Activated CD4-positive, alpha-beta T cell treated with anti-CD3 and anti-CD28 coated beads for 36 hours (primary cell): Measurements from ENCODE around the gene SIGLEC15. TPM values are rescaled to one million over a fixed set of nuclear protein-coding genes. Genes with fewer than 3 reads are reported as not detected.
"Not testable (repeated sequence)": the region's sequence is repeated elsewhere in the genome, so short reads cannot be mapped to it uniquely, and the experiment has no call there.

Source experiments
- ATAC-seq: fragments of 200-7000 bp; cut with Tn5 transposase; one replicate; pipeline ENCODE4 v1.10.0; 2021; ENCODE audit warnings: mild to moderate bottlenecking, moderate library complexity
- CTCF ChIA-PET: fragments of 350-600 bp; sonication (Branson Sonifier 250); formaldehyde crosslinking; loops from one replicate; lab custom pipeline; 2021; ENCODE audit warnings: antibody characterized with exemption; lab: Charles Lee
- POLR2A ChIA-PET: fragments of 350-600 bp; sonication (Branson Sonifier 250); formaldehyde crosslinking; loops from one replicate; lab custom pipeline; 2021; ENCODE audit warnings: antibody characterized with exemption, inconsistent platforms; lab: Charles Lee
- DNase-seq: peaks from one replicate; pipeline ENCODE4 v3.0.0-alpha.2; 2020
- H3K27ac Mint-ChIP-seq: one replicate; pipeline ENCODE4 v1.8.0; 2021; ENCODE audit warnings: mixed read lengths
- H3K27me3 Mint-ChIP-seq: one replicate; pipeline ENCODE4 v1.8.0; 2021; ENCODE audit warnings: mixed read lengths
- H3K36me3 Mint-ChIP-seq: one replicate; pipeline ENCODE4 v1.8.0; 2021; ENCODE audit warnings: low read depth, mixed read lengths
- H3K4me1 Mint-ChIP-seq: one replicate; pipeline ENCODE4 v1.8.0; 2021; ENCODE audit warnings: mixed read lengths
- H3K4me3 Mint-ChIP-seq: one replicate; pipeline ENCODE4 v1.8.0; 2021; ENCODE audit warnings: mild to moderate bottlenecking, moderate library complexity, mixed read lengths
- H3K9me3 Mint-ChIP-seq: one replicate; pipeline ENCODE4 v1.8.0; 2021; ENCODE audit warnings: low read depth, mixed read lengths
- intact Hi-C, 2 experiments: fragments of 100-400 bp; cut with DNase I in 1 of 2; cut with micrococcal nuclease in 1 of 2; formaldehyde crosslinking; loops; one replicate each; pipeline versions ENCODE4 v1.14.2 to v1.15.1; 2022 to 2024; cut with DNase I, micrococcal nuclease
- total RNA-seq, 2 experiments: library from RNA; stranded (reverse); gene quantifications; one replicate each; pipeline ENCODE4 v1.2.3, GENCODE V29; 2021

The SIGLEC15 gene
- total RNA-seq, 2 experiments from 2014 or later, result not detected

GRCh38 chr18:45820106-45820745 is 5.2 kb upstream of the SIGLEC15 start:
- Mint-ChIP-seq H3K27me3 (peaks cover 3% of the 10 kb centered on the region), H3K4me3 (no peak overlapping the region), H3K27ac (no peak overlapping the region), H3K9me3 (peaks cover 12% of the 10 kb centered on the region), H3K36me3 (no peaks in the 10 kb centered on the region), H3K4me1 (peaks cover 11% of the 10 kb centered on the region)
- no peak for ATAC-seq
- no peak for DNase-seq
- intact Hi-C loops, result no loop called here
- POLR2A ChIA-PET, result no interaction called here
- CTCF ChIA-PET, result interaction anchor here (0.7 to 2.3 kb wide), 3 partner anchors 11 to 156 kb away, joined by 3 to 9 read pairs (median 5); no protein-coding TSS in a partner anchor

- peaks cover 3% of the 10 kb centered on the region for H3K27me3 Mint-ChIP-seq
- H3K27ac Mint-ChIP-seq, result no peak overlapping the region
- H3K4me3 Mint-ChIP-seq, result no peak overlapping the region
- H3K9me3 Mint-ChIP-seq, result peaks cover 12% of the 10 kb centered on the region
- ATAC-seq, result no peak
- ChIA-PET CTCF (interaction anchor here (1.0 to 2.3 kb wide), 2 partner anchors 13 to 156 kb away, joined by 5 to 9 read pairs; no protein-coding TSS in a partner anchor), POLR2A (no interaction called here)
- no peaks in the 10 kb centered on the region for H3K36me3 Mint-ChIP-seq
- no peak for DNase-seq
- H3K4me1 Mint-ChIP-seq, result peaks cover 16% of the 10 kb centered on the region
- intact Hi-C loops, result no loop called here
Measured at GRCh38 chr18:45821026-45821425, 4.4 kb upstream of the SIGLEC15 start.

- CTCF ChIA-PET, result interaction anchor here (2.3 kb wide), 1 partner anchor 14 kb away, joined by 9 read pairs; no protein-coding TSS in a partner anchor
- Mint-ChIP-seq H3K4me3 (no peak overlapping the region), H3K36me3 (no peaks in the 10 kb centered on the region), H3K27me3 (no peaks in the 10 kb centered on the region), H3K9me3 (peaks cover 5% of the 10 kb centered on the region), H3K27ac (no peak overlapping the region), H3K4me1 (peaks cover 18% of the 10 kb centered on the region)
- intact Hi-C loops, result no loop called here
- ATAC-seq, result no peak
- POLR2A ChIA-PET, result no interaction called here
- DNase-seq, result no peak
Measured at GRCh38 chr18:45821711-45822110, 3.8 kb upstream of the SIGLEC15 start.

- Mint-ChIP-seq H3K36me3 (no peaks in the 10 kb centered on the region), H3K4me3 (no peak overlapping the region), H3K27me3 (no peaks in the 10 kb centered on the region), H3K9me3 (peaks cover 2% of the 10 kb centered on the region), H3K4me1 (peaks cover 19% of the 10 kb centered on the region), H3K27ac (no peak overlapping the region)
- DNase-seq, result no peak
- intact Hi-C loops, result no loop called here
- ChIA-PET CTCF (interaction anchor here (1.0 to 1.2 kb wide), 2 partner anchors 19 to 53 kb away, joined by 3 to 5 read pairs; no protein-coding TSS in a partner anchor), POLR2A (no interaction called here)
- ATAC-seq, result no peak
Measured at GRCh38 chr18:45826084-45826483, 609 bp downstream of the SIGLEC15 start.

- DNase-seq, intact Hi-C loops, H3K9me3 Mint-ChIP-seq, H3K27ac Mint-ChIP-seq, H3K4me3 Mint-ChIP-seq, H3K36me3 Mint-ChIP-seq, ATAC-seq, H3K27me3 Mint-ChIP-seq, POLR2A ChIA-PET: not testable (repeated sequence)
- peaks cover 19% of the 10 kb centered on the region for H3K4me1 Mint-ChIP-seq
- CTCF ChIA-PET, result interaction anchor here (1.0 to 1.2 kb wide), 2 partner anchors 19 to 52 kb away, joined by 3 to 5 read pairs; no protein-coding TSS in a partner anchor
Measured at GRCh38 chr18:45826716-45827115, 1.2 kb downstream of the SIGLEC15 start.

GRCh38 chr18:45828917-45829811 is 3.7 kb downstream of the SIGLEC15 start:
- Mint-ChIP-seq H3K27ac (no peak overlapping the region), H3K27me3 (peaks cover 2% of the 10 kb centered on the region), H3K36me3 (no peaks in the 10 kb centered on the region), H3K9me3 (no peaks in the 10 kb centered on the region), H3K4me1 (peaks cover 19% of the 10 kb centered on the region), H3K4me3 (no peak overlapping the region)
- DNase-seq, result no peak
- no peak for ATAC-seq
- ChIA-PET POLR2A (no interaction called here), CTCF (interaction anchor here (0.6 to 0.7 kb wide), 2 partner anchors 47 to 420 kb away, joined by 3 read pairs; no protein-coding TSS in a partner anchor)
- intact Hi-C loops, result no loop called here

GRCh38 chr18:45829855-45830254 is 4.4 kb downstream of the SIGLEC15 start:
- Mint-ChIP-seq H3K4me3 (no peak overlapping the region), H3K36me3 (no peaks in the 10 kb centered on the region), H3K4me1 (peaks cover 14% of the 10 kb centered on the region), H3K27ac (no peak overlapping the region), H3K27me3 (peaks cover 2% of the 10 kb centered on the region), H3K9me3 (no peaks in the 10 kb centered on the region)
- intact Hi-C loops, result no loop called here
- no peak for ATAC-seq
- ChIA-PET POLR2A (no interaction called here), CTCF (interaction anchor here (0.7 kb wide), 1 partner anchor 420 kb away, joined by 3 read pairs; no protein-coding TSS in a partner anchor)
- DNase-seq, result no peak

GRCh38 chr18:45830917-45831316 is 5.4 kb downstream of the SIGLEC15 start:
- Mint-ChIP-seq H3K9me3 (no peaks in the 10 kb centered on the region), H3K4me1 (peaks cover 9% of the 10 kb centered on the region), H3K4me3 (no peak overlapping the region), H3K36me3 (no peaks in the 10 kb centered on the region), H3K27ac (no peak overlapping the region), H3K27me3 (peaks cover 9% of the 10 kb centered on the region)
- DNase-seq, result no peak
- ChIA-PET POLR2A (no interaction called here), CTCF (interaction anchor here (1.0 to 1.1 kb wide), 2 partner anchors 165 to 176 kb away, joined by 3 to 4 read pairs; no protein-coding TSS in a partner anchor)
- intact Hi-C loops, result no loop called here
- ATAC-seq, result no peak

GRCh38 chr18:45833846-45834245 is 8.4 kb downstream of the SIGLEC15 start:
- ATAC-seq (no peak), DNase-seq (no peak)
- Mint-ChIP-seq H3K27me3 (peaks cover 24% of the 10 kb centered on the region), H3K36me3 (no peaks in the 10 kb centered on the region), H3K4me3 (no peak overlapping the region), H3K27ac (no peak overlapping the region), H3K9me3 (no peaks in the 10 kb centered on the region), H3K4me1 (peaks cover 6% of the 10 kb centered on the region)
- ChIA-PET POLR2A (no interaction called here), CTCF (interaction anchor here (1.1 kb wide), 1 partner anchor 47 kb away, joined by 3 read pairs; no protein-coding TSS in a partner anchor)
- intact Hi-C loops, result no loop called here

GRCh38 chr18:45834306-45834705 is 8.8 kb downstream of the SIGLEC15 start:
- no peaks in the 10 kb centered on the region for H3K9me3 Mint-ChIP-seq
- ChIA-PET CTCF (interaction anchor here (1.1 kb wide), 1 partner anchor 47 kb away, joined by 3 read pairs; no protein-coding TSS in a partner anchor), POLR2A (no interaction called here)
- H3K4me1 Mint-ChIP-seq, result peaks cover 9% of the 10 kb centered on the region
- no peak for DNase-seq
- no peaks in the 10 kb centered on the region for H3K36me3 Mint-ChIP-seq
- ATAC-seq, result no peak
- no peak overlapping the region for H3K27ac Mint-ChIP-seq
- no peak overlapping the region for H3K4me3 Mint-ChIP-seq
- H3K27me3 Mint-ChIP-seq, result peaks cover 27% of the 10 kb centered on the region
- intact Hi-C loops, result no loop called here

GRCh38 chr18:45835057-45835636 is 9.7 kb downstream of the SIGLEC15 start:
- CTCF ChIA-PET, result interaction anchor here (0.6 to 1.2 kb wide), 3 partner anchors 48 to 114 kb away, joined by 3 to 7 read pairs (median 4); no protein-coding TSS in a partner anchor
- no peaks in the 10 kb centered on the region for H3K36me3 Mint-ChIP-seq
- no peak overlapping the region for H3K27ac Mint-ChIP-seq
- no peaks in the 10 kb centered on the region for H3K9me3 Mint-ChIP-seq
- POLR2A ChIA-PET, result no interaction called here
- peaks cover 34% of the 10 kb centered on the region for H3K27me3 Mint-ChIP-seq
- intact Hi-C loops, result loop anchor here in 1 of 2 experiments (5.0 kb wide), 1 partner anchor 58 kb away; no protein-coding TSS in a partner anchor
- peaks cover 10% of the 10 kb centered on the region for H3K4me1 Mint-ChIP-seq
- no peak overlapping the region for H3K4me3 Mint-ChIP-seq
- ATAC-seq (no peak), DNase-seq (no peak)
